Keratinocyte (primary cell): ENCODE measurements around the gene CCZ1.

ENCODE experiments used
- EZH2 ChIP-seq: IDR thresholded peaks from one replicate; pipeline ENCODE4 v1.6.1; 2012; ENCODE audit warnings: inconsistent platforms, mild to moderate bottlenecking, low read length, moderate library complexity
- TF ChIP-seq, protein P1 (sequence below), 3 experiments: IDR thresholded peaks in 1 of 3; conservative IDR thresholded peaks in 1 of 3; optimal IDR thresholded peaks in 1 of 3; 2 replicates in 2 of 3; 3 replicates in 1 of 3; pipeline versions ENCODE3 to v1.5.1; 2011; ENCODE audit warnings: low read length in 3 of 3, mild to moderate bottlenecking in 3 of 3, moderate library complexity in 2 of 3, control low read depth in 1 of 3, inconsistent platforms in 1 of 3; ENCODE audit not compliant: insufficient read depth in 2 of 3; ENCODE audit errors: extremely low read depth in 1 of 3

DNA sequence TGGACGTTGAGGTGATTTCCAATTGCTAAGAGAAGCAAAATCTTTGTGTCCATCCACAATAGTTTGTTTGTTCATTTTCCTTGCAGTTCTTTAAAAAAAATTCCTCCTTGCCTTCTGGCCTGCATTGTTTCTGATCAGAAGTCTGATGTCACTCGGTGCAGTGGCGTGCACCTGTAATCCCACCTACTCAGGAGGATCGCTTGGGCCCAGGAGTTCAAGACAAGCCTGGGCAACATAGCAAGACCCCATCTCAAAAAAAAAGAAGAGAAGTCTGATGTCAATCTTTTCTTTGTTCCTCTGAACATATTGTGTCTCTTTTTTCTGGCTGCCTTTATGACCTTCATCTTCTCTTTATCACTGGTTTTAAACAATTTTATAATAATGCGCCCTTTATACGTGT lies 31.5 kb upstream of the CCZ1 start:
- TF ChIP-seq, protein P1, sequence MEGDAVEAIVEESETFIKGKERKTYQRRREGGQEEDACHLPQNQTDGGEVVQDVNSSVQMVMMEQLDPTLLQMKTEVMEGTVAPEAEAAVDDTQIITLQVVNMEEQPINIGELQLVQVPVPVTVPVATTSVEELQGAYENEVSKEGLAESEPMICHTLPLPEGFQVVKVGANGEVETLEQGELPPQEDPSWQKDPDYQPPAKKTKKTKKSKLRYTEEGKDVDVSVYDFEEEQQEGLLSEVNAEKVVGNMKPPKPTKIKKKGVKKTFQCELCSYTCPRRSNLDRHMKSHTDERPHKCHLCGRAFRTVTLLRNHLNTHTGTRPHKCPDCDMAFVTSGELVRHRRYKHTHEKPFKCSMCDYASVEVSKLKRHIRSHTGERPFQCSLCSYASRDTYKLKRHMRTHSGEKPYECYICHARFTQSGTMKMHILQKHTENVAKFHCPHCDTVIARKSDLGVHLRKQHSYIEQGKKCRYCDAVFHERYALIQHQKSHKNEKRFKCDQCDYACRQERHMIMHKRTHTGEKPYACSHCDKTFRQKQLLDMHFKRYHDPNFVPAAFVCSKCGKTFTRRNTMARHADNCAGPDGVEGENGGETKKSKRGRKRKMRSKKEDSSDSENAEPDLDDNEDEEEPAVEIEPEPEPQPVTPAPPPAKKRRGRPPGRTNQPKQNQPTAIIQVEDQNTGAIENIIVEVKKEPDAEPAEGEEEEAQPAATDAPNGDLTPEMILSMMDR (optimal IDR thresholded peaks at IDR 0.05 in 1 of 3, IDR thresholded peaks at IDR 0.05 in 1 of 3, conservative IDR thresholded peaks at IDR 0.05 in 1 of 3; ENCODE audit: extremely low read depth in 1 of 3, insufficient read depth in 2 of 3, low read length in 3 of 3): no peak
- TF ChIP-seq EZH2: no peak
